Activated naive CD8-positive, alpha-beta T cell treated with anti-CD3 and anti-CD28 coated beads, Interleukin-2, amount 50 U/mL, for 16 hours (primary cell): ENCODE measurements around the gene CRB1.
"Not testable (repeated sequence)": the region's sequence is repeated elsewhere in the genome, so short reads cannot be mapped to it uniquely, and the experiment has no call there.

Source experiments
- DNase-seq: peaks from one replicate; pipeline ENCODE4 v3.0.0-alpha.2; 2020; ENCODE audit warnings: low read depth, low spot score

CRB1 gene

DNA sequence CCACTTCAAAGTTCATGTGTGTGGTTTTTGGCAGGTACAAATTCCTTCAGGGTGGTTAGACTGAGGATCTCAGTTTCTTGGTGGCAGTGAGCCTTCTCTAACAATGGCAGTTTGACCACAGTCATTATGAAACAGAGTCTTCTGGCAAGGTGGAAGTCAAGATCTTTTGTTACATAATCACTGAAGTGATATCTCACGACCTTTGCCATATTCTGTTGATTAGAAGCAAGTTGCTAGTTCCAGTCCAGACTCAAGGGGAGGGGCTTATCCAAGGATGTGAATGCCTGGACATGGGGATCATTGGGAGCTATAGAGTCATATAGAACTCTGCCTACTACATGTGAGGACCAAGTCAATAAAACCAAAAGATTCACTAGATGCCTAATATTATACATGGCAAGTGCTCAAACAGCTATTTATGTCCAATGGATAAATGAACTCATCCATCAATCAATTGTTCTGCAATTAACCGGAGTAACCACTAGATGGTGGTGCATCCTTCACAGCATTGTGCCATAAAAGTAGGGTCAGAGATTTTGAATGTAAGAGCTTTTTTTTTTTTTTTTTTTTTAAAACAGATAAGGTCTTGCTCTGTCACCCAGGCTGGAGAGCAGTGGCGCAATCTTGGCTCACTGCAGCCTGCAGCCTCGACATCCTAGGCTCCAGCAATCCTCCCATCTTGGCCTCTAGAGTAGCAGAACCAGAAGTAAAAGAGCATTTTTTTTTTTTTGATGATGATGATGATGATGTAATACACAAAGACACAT is 131.9 kb downstream of the CRB1 start:
- DNase-seq = no peak

DNA sequence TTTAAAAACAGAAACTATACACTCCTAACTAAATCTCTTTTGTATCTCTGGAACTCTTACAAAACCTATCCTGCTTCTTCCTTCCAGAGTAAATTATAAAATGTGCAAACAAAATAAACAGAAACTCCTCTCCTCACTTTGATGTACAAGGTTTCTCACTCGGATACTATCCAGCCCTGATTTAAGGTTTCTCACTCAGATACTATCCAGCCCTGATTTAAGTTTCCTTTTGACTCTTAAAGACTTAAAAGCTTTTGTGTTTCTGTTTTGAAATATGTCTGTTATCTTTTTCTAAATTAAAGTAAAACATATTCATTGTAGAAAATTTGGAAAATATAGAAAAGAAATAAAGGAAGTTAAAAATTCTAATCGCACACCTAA is 132.5 kb downstream of the CRB1 start:
- DNase-seq = no peak

DNA sequence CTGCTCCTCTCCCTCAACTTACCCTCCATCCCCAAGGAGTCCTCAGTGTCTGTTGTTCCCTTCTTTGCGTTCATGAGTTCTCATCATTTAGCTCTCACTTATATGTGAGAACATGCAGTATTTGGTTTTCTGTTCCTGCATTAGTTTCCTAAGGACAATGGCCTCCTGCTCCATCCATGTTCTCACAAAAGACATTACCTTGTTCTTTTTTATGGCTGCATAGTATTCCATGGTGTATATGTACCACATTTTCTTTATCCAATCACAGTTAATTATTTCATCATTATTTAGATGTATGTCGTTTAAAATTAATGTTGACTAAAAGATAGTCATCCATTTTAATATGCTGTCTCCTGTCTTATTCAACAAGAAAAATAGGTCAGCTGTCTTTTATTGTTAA is 134.1 kb downstream of the CRB1 start:
- DNase-seq = no peak

DNA sequence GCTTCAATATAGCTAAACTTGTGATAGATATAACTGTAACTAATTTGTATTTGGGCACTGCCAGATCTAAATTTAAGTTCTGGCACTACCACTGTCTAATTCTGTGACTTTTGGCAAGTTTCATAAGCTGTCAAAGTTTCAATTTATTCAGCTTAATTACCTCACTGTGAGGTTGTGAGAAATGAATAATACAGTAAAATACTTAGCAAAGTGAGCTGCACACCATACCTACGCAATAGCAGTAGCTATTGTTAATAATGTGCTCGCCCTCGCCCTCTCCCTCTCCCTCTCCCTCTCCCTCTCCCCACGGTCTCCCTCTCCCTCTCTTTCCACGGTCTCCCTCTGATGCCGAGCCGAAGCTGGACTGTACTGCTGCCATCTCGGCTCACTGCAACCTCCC is 136.7 kb downstream of the CRB1 start:
- not testable (repeated sequence) for DNase-seq

DNA sequence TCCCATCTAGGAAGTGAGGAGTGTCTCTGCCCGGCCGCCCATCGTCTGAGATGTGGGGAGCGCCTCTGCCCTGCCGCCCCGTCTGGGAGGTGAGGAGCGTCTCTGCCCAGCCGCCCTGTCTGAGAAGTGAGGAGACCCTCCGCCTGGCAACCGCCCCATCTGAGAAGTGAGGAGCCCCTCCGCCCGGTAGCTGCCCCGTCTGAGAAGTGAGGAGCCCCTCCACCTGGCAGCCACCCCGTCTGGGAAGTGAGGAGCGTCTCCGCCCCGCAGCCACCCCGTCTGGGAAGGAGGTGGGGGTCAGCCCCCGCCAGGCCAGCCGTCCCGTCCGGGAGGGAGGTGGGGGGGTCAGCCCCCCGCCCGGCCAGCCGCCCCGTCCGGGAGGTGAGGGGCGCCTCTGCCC is 137.6 kb downstream of the CRB1 start:
- not testable (repeated sequence) for DNase-seq

DNA sequence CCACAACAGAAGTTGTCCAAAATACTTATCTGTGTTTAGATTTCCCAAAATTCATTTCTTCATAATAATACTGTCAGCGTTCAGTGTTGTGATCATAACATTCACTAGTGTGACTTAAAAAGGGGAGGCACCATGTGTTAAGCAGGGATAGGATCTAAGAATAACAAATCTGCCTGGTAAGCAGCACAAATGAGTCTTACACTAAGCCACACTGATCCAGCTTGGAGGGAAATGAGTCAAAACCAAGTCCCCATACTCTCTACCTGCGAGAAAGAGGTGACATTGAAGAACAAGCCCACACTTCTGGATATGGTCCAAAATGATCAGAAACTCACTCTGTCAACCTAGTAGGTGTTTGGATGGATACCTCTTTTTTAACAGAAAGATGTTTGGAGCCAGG is 145.5 kb downstream of the CRB1 start:
- no peak for DNase-seq

DNA sequence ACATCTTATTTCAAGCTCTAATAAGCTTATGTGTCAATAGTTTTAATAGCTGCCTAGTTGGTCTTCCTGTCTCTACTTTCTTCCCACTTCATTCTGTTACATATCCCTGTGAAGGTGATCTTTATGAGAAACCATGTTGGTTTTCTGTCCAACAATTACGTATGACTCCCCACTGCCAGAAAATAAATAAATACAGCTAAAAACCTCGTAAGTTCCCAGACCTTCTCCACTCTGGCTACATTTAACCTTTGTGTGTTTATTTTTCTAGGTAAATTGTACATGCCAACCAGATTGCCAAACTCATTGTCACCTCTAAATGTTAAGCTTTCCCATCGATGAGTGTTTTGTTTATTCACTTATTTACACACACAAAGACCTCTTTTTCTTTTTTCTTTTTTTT is 147.2 kb downstream of the CRB1 start:
- DNase-seq = no peak

DNA sequence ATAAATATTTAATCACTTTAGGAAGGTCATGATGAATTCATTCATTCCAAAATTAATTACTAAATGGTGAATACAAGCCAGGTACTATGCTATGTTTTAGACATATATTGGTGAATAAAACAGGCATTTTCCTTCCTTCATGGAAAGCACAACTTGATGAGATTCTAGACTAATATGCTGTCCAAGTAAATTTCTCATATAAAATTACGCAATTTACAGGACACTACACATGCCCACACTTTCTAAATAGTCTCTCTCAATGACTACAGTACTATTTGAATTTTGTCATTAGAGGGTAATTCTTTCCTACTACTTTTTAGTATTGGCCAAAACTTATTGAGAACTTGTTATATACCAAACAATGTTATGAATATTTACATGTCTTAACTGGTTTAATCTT is 150.6 kb downstream of the CRB1 start:
- no peak for DNase-seq

DNA sequence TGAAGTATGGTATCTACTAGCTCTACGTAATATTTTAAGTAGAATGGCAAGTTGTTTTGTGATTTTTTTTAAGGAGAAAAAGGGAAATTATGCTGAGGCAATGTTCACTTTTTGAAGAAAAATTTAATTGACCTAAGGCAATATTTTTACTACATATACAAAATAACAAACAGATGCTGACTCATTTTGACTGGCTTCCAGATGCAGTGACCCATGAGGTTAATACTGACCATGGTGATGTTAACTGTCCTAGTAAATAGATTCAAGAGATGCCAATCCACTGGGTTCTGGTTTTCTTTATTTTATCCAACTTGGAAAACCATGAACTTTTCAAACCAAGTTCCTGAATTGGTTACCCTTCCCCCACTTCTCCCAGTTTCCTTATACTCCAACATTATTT is 154.9 kb downstream of the CRB1 start:
- no peak for DNase-seq

DNA sequence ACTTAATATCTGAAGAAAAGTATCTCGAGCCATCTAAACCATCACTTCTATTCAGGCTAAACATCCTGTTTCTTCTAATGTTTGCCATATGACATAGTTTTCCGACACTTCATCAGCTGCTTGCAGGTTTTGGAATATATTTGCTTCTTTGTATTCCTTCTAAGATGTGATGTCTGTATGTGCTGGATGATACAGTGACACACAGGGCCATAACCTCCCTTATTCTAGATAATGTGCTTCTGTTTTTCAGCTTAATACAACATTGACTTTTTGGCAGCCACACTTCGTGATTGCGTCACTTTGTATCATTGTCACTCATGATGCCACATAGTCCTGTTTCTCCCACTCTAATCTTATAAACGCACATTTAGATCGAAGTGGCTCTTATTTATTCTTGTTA is 156.3 kb downstream of the CRB1 start:
- no peak for DNase-seq

DNA sequence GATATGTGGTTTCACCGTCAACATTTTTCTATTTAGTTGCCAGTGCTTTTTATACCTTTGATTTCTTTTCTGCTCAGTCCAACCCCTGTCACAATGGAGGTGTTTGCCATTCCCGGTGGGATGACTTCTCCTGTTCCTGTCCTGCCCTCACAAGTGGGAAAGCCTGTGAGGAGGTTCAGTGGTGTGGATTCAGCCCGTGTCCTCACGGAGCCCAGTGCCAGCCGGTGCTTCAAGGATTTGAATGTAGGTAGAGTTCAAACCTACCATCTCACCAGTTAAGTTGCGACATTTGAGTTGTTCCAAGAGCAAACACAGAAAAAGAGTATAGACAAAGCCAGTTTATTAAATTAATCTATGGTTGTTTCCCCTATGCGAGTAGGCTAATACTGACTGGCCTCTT is 161.3 kb downstream of the CRB1 start:
- no peak for DNase-seq

DNA sequence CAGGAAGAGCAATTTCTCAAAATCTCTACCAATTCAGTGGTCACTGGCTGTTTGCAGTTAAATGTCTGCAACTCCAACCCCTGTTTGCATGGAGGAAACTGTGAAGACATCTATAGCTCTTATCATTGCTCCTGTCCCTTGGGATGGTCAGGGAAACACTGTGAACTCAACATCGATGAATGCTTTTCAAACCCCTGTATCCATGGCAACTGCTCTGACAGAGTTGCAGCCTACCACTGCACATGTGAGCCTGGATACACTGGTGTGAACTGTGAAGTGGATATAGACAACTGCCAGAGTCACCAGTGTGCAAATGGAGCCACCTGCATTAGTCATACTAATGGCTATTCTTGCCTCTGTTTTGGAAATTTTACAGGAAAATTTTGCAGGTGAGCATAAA is 167.2 kb downstream of the CRB1 start:
- no peak for DNase-seq

DNA sequence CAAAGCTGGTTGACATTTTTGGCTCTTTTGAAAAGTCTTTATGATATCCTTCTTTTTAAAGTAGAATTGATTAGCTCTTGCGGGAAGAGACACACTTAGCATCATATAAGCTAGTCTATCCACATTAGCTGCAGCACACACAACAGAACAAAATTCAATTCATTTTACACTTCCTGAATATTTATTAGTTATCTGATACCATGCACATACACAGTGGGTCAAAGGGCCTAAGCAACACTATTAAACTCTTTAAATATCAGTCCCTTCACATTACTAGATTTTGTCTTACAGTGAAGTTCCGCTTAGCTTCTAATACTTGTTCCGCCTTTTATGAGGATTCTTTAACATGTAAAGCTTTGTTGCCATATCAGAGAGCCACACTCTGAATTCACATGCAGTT is 169.5 kb downstream of the CRB1 start:
- no peak for DNase-seq

DNA sequence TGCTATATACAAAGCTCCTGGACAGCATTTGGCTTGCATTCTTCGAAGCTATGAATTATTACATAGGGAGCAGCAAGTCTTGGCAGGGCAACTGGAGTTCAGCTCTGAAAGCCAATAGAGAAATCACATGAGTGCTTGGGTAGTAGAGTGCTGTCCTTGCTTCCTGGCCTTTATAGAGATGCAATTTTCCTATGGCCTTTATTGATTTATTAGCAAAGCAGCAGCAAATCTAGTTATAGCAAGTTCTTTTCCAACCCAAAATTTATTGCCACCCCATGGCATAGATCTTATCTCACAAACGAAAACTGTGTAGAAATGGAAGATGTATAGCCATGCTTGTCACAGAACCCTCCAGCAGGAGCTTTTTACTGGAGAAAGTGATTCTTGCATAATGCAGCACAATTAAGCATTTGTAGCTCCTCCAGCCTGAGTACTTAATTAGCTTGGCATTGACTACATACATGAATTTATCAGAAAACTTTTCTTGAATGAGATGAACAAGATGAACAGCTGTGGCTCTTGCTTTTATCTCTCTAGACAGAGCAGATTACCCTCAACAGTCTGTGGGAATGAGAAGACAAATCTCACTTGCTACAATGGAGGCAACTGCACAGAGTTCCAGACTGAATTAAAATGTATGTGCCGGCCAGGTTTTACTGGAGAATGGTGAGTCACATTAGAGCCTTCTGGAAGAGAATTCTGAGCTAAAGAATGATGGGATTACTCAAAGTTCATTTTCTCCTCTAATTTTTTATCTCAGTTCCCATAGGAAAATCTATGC is 170.1 kb downstream of the CRB1 start:
- no peak for DNase-seq

DNA sequence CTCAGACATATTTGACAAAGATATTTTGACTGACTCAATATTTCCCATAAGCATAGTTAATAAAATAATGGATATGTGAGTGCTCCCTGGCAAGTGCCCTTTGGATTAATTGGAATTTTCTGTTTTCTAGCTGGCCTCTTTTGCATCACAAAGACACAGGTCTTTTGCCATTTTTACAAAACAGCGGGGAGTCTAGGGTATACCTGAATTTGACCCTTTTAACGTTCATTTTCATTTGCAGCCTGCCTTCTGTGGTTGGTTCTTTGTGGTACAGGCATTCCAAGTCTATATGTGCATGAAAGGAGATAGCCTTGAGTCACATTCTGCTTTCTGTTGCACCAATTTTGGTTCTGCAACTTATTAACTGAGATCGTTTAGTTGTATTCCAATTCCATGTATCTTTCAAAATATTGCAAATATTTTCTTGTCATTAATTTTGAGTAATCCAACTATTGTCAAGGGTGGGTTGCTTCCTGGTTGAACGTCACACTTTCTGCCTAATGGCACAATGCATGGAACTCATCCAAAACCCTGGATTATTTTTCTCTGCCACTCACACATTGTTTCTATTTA is 171.7 kb downstream of the CRB1 start:
- DNase-seq = no peak

DNA sequence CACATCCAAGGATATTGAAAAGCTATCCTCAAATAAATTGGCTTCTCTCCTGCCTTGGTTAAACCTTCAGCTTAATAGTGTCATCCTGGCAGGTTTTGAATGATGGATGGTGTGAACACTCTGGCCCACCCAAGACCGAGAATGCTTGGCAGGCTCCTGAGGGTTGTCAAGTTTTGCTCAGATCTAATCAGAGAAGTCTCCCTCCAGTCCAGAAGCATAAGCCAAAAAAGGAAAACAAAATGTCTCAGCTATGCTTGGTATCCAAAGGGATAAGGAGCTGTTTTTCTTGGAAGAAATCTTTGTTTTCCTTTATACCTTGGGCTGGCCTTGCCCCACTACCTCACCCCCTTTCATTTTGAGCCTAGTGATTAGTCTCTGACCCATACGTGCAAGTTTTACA is 172.7 kb downstream of the CRB1 start:
- DNase-seq = no peak

DNA sequence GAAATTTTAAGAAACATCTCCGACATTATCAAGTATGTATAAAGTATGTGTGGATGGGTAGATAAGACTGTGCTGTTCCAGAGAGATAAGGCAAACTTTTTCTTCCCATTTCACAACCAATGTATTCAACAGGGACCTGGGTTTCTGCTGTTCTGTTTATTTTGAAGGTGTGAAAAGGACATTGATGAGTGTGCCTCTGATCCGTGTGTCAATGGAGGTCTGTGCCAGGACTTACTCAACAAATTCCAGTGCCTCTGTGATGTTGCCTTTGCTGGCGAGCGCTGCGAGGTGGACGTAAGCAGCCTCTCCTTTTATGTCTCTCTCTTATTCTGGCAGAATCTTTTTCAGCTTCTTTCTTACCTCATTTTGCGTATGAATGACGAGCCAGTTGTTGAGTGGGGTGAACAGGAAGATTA is 174.0 kb downstream of the CRB1 start:
- no peak for DNase-seq

DNA sequence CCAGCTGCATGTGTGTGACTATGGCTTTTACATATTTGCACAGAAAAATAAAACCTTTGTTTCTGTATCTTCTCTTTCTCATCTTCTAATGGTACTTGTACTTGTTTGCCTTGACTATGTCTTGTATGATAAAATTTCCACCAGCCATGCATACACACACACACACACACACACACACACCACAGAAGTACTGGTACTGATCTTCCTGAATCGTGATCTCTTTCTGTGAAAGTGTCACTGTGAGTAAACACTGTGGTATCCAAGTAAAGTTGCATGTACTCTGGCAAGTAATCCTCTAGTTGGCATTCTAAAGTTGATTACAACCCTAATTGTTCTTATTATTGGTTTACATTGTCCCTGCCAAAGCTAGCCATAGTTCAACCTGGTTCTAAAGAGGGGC is 176.7 kb downstream of the CRB1 start:
- DNase-seq = no peak

DNA sequence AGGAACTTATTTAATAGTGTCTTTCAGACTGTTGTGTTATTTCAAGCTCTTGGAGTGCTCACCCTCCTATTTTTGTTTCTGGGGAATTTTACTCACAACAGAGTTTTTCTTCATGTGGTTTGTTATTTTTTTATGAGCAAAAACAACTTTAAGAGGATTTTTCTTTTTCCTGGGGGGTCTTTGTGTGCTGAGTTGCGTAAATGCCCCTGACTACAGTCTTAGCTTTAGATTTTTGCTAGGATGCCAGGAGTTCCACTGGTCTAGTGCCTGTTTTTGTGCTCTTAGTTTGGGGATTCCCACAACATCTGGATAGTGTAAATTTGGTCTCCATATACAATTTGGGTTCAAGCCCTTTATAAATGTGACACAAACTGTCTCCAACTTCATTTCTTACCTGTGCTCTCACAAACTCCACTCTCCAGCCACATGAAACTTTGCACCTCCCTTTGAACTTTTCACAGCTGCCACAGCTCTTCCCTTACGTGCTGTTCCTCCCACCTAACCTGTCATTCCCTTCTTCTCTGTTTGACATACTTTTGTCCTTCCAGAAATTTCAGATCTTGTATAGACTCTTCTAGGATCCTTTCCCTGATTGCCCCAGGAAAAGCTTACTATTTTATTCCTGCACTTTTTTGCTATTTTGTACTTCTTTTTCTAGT is 180.2 kb downstream of the CRB1 start:
- DNase-seq = no peak

DNA sequence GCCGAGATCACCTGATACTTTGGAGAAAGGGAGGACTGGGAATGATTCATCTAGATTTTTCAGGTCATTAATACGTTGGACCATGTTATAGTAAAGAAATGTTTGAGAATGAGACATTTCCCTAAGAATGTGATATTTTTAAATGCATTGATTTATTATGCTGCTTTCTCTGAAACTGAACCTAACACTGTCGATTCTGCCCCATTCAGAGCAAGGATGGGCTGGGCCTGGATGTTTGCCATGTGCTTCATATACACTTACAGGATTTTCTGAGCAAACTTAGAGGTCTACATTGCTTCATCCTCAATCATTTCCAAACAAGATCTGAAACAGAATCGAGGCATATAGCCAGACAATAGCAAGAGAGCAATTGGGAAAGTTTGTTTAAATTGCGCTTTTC is 183.3 kb downstream of the CRB1 start:
- DNase-seq = no peak

DNA sequence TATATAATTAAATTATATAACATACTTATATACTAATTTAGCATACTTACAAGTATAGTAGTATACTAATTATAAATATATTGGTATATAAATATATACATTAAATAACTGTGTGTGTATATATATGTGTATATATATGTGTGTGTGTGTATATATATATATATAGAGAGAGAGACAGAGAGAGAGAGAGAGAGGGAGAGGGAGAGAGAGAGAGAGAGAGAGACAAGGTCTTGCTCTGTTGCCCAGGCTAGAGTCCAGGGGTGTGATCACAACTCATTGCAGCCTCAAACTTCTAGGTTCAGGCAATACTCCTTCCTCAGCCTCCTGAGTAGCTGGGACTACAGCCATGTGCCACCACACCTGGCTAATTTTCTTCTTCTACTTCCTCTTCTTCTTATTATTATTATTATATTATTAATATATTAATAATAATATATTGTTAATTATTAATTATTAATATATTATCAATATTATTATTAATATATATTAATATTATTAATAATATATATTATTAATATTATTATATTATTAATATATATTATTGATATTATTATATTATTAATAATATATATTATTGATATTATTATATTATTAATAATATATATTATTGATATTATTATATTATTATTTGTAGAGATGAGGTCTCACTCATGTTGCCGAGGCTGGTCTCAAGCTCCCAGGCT is 185.5 kb downstream of the CRB1 start:
- DNase-seq = no peak

DNA sequence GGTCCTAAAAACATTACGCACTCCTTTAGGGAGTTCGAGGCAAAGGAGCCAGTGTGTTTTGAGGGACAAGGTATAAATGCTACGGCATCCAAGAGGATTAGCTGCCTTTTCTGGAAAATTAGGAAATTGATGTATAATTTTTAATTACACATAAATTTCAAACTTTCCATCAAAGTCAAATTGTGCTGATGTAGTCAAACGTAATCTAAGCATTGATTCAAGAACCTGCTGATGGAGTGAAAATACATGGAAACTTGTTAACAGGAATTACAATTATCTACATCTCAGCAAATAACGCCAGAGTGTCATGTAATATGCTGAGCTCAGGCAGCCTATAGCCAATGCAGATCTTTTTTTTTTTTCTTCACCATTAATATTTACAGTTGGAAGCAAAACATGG is 194.5 kb downstream of the CRB1 start:
- DNase-seq = no peak
